ENCODE results near the gene BNC2. TPM values are rescaled to one million over a fixed set of nuclear protein-coding genes. Genes with fewer than 3 reads are reported as not detected.

Gene BNC2
- total RNA-seq, 1 donor from 2014 or later, result 2.4 TPM

- no peaks in the 10 kb centered on the region for H3K79me2 ChIP-seq (ENCODE audit: low read depth)
- H2AFZ ChIP-seq (replicated peaks), result peak overlapping the region; percentile 70
- no peak overlapping the region for H3K4me2 ChIP-seq
- peaks cover 35% of the 10 kb centered on the region for H3K4me1 ChIP-seq
- H3K27ac ChIP-seq, result no peak overlapping the region
- H4K20me1 ChIP-seq (ENCODE audit: low read depth), result no peaks in the 10 kb centered on the region
- Mint-ChIP-seq H3K9me3 (no peaks in the 10 kb centered on the region), H3K4me1 (peaks cover 25% of the 10 kb centered on the region), H3K4me3 (no peak overlapping the region), H3K36me3 (no peaks in the 10 kb centered on the region), H3K27ac (no peak overlapping the region), H3K27me3 (ENCODE audit: insufficient read depth, low read depth) (peaks cover 2% of the 10 kb centered on the region)
- DNase-seq (ENCODE audit: low spot score), result no peak
- H3K9ac ChIP-seq, result no peak overlapping the region
- no peaks in the 10 kb centered on the region for H3K27me3 ChIP-seq
- H3K36me3 ChIP-seq, result no peaks in the 10 kb centered on the region
- H3F3A ChIP-seq (ENCODE audit: low read depth), result no peaks in the 10 kb centered on the region
- H3K4me3 ChIP-seq, result no peak overlapping the region
- no peaks in the 10 kb centered on the region for H3K9me3 ChIP-seq (ENCODE audit: low read depth)
- TF ChIP-seq EZH2phosphoT487 (IDR thresholded peaks at IDR 0.05) (no peak), EZH2 (IDR thresholded peaks at IDR 0.05) (no peak)
- TF ChIP-seq, protein P1, sequence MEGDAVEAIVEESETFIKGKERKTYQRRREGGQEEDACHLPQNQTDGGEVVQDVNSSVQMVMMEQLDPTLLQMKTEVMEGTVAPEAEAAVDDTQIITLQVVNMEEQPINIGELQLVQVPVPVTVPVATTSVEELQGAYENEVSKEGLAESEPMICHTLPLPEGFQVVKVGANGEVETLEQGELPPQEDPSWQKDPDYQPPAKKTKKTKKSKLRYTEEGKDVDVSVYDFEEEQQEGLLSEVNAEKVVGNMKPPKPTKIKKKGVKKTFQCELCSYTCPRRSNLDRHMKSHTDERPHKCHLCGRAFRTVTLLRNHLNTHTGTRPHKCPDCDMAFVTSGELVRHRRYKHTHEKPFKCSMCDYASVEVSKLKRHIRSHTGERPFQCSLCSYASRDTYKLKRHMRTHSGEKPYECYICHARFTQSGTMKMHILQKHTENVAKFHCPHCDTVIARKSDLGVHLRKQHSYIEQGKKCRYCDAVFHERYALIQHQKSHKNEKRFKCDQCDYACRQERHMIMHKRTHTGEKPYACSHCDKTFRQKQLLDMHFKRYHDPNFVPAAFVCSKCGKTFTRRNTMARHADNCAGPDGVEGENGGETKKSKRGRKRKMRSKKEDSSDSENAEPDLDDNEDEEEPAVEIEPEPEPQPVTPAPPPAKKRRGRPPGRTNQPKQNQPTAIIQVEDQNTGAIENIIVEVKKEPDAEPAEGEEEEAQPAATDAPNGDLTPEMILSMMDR (IDR thresholded peaks at IDR 0.05), result no peak
Measured at GRCh38 chr9:16652582-16652981, 217.9 kb downstream of the BNC2 start.

- peaks cover 25% of the 10 kb centered on the region for H3K4me1 Mint-ChIP-seq
- H3K27ac ChIP-seq, result no peak overlapping the region
- H3K27ac Mint-ChIP-seq, result no peak overlapping the region
Measured at GRCh38 chr9:16651446-16651964, 219.0 kb downstream of the BNC2 start.

DNA sequence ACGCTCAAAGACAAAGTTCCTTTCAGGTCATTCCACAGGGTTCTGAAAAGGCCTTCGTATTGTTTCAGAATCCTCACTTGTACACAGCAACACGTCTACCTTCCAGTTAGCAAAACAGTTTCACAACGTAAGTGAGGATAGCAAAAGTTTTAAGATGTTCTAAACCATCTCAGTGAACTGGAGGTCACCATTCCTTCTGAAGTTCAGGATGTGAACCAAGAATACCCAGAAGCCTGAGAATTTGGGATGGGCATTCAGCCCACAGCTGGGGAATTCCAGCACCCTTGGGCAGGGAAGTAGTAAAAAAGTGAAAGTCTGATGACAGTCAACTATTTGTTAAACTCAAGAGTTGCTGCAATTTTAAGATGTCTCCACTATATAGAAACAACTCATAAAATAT, 224.5 kb downstream of the BNC2 start:
- Histone ChIP-seq H3K36me3 (no peaks in the 10 kb centered on the region), H3K27ac (no peak overlapping the region), H3K9ac (no peak overlapping the region), H3K4me3 (no peak overlapping the region), H3K79me2 (ENCODE audit: low read depth) (no peaks in the 10 kb centered on the region), H3K4me2 (no peak overlapping the region), H3K9me3 (ENCODE audit: low read depth) (no peaks in the 10 kb centered on the region), H3K4me1 (no peaks in the 10 kb centered on the region), H4K20me1 (ENCODE audit: low read depth) (no peaks in the 10 kb centered on the region), H3K27me3 (no peaks in the 10 kb centered on the region), H3F3A (ENCODE audit: low read depth) (no peaks in the 10 kb centered on the region), H2AFZ (replicated peaks) (peak overlapping the region; percentile 42)
- no peak overlapping the region for H3K27ac Mint-ChIP-seq
- no peak for DNase-seq (ENCODE audit: low spot score)
- H3K4me1 Mint-ChIP-seq, result no peaks in the 10 kb centered on the region
- H3K36me3 Mint-ChIP-seq, result no peaks in the 10 kb centered on the region
- H3K4me3 Mint-ChIP-seq, result no peak overlapping the region
- H3K9me3 Mint-ChIP-seq, result no peaks in the 10 kb centered on the region
- H3K27me3 Mint-ChIP-seq (ENCODE audit: insufficient read depth, low read depth), result no peaks in the 10 kb centered on the region
- no peak for TF ChIP-seq EZH2 (IDR thresholded peaks at IDR 0.05)
- no peak for TF ChIP-seq EZH2phosphoT487 (IDR thresholded peaks at IDR 0.05)
- TF ChIP-seq, protein P1 (IDR thresholded peaks at IDR 0.05), result no peak

More at GRCh38 chr9:16651446-16651964, 219.0 kb downstream of the BNC2 start:
- no peaks in the 10 kb centered on the region for H4K20me1 ChIP-seq (ENCODE audit: low read depth)
- no peak for DNase-seq (ENCODE audit: low spot score)
- no peaks in the 10 kb centered on the region for H3K9me3 ChIP-seq (ENCODE audit: low read depth)
- H3K4me2 ChIP-seq, result no peak overlapping the region
- Mint-ChIP-seq H3K27me3 (ENCODE audit: insufficient read depth, low read depth) (peaks cover 2% of the 10 kb centered on the region), H3K9me3 (no peaks in the 10 kb centered on the region), H3K4me3 (no peak overlapping the region), H3K36me3 (no peaks in the 10 kb centered on the region)
- H3K4me3 ChIP-seq, result no peak overlapping the region
- H3K4me1 ChIP-seq, result peaks cover 33% of the 10 kb centered on the region
- TF ChIP-seq EZH2phosphoT487 (IDR thresholded peaks at IDR 0.05) (no peak), EZH2 (IDR thresholded peaks at IDR 0.05) (no peak)
- TF ChIP-seq, protein P1 (IDR thresholded peaks at IDR 0.05), result no peak
- no peaks in the 10 kb centered on the region for H3K27me3 ChIP-seq
- H3K9ac ChIP-seq, result no peak overlapping the region
- no peak overlapping the region for H2AFZ ChIP-seq (replicated peaks)
- no peaks in the 10 kb centered on the region for H3K79me2 ChIP-seq (ENCODE audit: low read depth)
- no peaks in the 10 kb centered on the region for H3K36me3 ChIP-seq
- no peaks in the 10 kb centered on the region for H3F3A ChIP-seq (ENCODE audit: low read depth)
